Trophoblast cell (in vitro differentiated cells and primary cell): ENCODE measurements around the gene KCND3.
A peak's percentile ranks its signal among the peaks of the same experiment; 100 is the strongest.

Experiments used
- DNase-seq, 2 donors: peaks; one replicate each; pipeline ENCODE4 v3.0.0-alpha.2; 2016
- H2AFZ ChIP-seq: 2 replicates; pipeline ENCODE4 v1.6.1; 2013; ENCODE audit warnings: low read length, moderate library complexity, mild to moderate bottlenecking; ENCODE audit not compliant: insufficient read depth, poor library complexity
- H2AK5ac ChIP-seq: 2 replicates; pipeline ENCODE4 v1.6.1; 2013; ENCODE audit warnings: mild to moderate bottlenecking, low read length
- H2BK120ac ChIP-seq: 2 replicates; pipeline ENCODE4 v1.6.1; 2013; ENCODE audit warnings: low read length, mild to moderate bottlenecking, moderate library complexity; ENCODE audit not compliant: insufficient read depth, poor library complexity
- H2BK12ac ChIP-seq: 2 replicates; pipeline ENCODE4 v1.6.1; 2013; ENCODE audit warnings: mild to moderate bottlenecking, low read length, moderate library complexity
- H2BK5ac ChIP-seq: 2 replicates; pipeline ENCODE4 v1.6.1; 2013; ENCODE audit warnings: low read length, low read depth, moderate library complexity, mild to moderate bottlenecking; ENCODE audit not compliant: poor library complexity
- H3K14ac ChIP-seq: 2 replicates; pipeline ENCODE4 v1.6.1; 2013; ENCODE audit warnings: mild to moderate bottlenecking, low read length
- H3K18ac ChIP-seq: 2 replicates; pipeline ENCODE4 v1.6.1; 2013; ENCODE audit warnings: mild to moderate bottlenecking, low read length
- H3K23ac ChIP-seq: 2 replicates; pipeline ENCODE4 v1.6.1; 2013; ENCODE audit warnings: low read length
- H3K27ac ChIP-seq: 2 replicates; pipeline ENCODE4 v1.5.1; 2013; ENCODE audit warnings: low read depth, mild to moderate bottlenecking, inconsistent platforms, low read length, moderate library complexity
- H3K27me3 ChIP-seq: 2 replicates; pipeline ENCODE4 v1.6.1; 2013; ENCODE audit warnings: inconsistent platforms, mild to moderate bottlenecking, low read length, moderate library complexity; ENCODE audit not compliant: insufficient read depth
- H3K36me3 ChIP-seq, 2 experiments: 1 replicate in 1 of 2; 2 replicates in 1 of 2; pipeline ENCODE4 v1.6.1; 2013; ENCODE audit warnings: low read length in 2 of 2, mild to moderate bottlenecking in 2 of 2, moderate library complexity in 1 of 2; ENCODE audit not compliant: insufficient read depth in 2 of 2, control insufficient read depth in 1 of 2
- H3K4ac ChIP-seq: 2 replicates; pipeline ENCODE4 v1.6.1; 2013; ENCODE audit warnings: low read depth, mild to moderate bottlenecking, low read length, moderate library complexity
- H3K4me1 ChIP-seq, 2 experiments: 1 replicate in 1 of 2; 2 replicates in 1 of 2; pipeline ENCODE4 v1.6.1; 2013; ENCODE audit warnings: low read length in 2 of 2, mild to moderate bottlenecking in 2 of 2, moderate library complexity in 1 of 2; ENCODE audit not compliant: insufficient read depth in 2 of 2, control insufficient read depth in 1 of 2
- H3K4me2 ChIP-seq: 2 replicates; pipeline ENCODE4 v1.6.1; 2013; ENCODE audit warnings: inconsistent platforms, mild to moderate bottlenecking, low read length, moderate library complexity
- H3K4me3 ChIP-seq: 2 replicates; pipeline ENCODE4 v1.5.1; 2013; ENCODE audit warnings: mild to moderate bottlenecking, low read depth, low read length, inconsistent platforms
- H3K79me1 ChIP-seq: one replicate; pipeline ENCODE4 v1.6.1; 2013; ENCODE audit warnings: low read length
- H3K79me2 ChIP-seq: 2 replicates; pipeline ENCODE4 v1.6.1; 2013; ENCODE audit warnings: low read length, mild to moderate bottlenecking; ENCODE audit not compliant: control insufficient read depth, insufficient read depth, poor library complexity
- H3K9ac ChIP-seq: 2 replicates; pipeline ENCODE4 v1.6.1; 2013; ENCODE audit warnings: mild to moderate bottlenecking, low read length
- H3K9me3 ChIP-seq: 2 replicates; pipeline ENCODE4 v1.6.1; 2013; ENCODE audit warnings: low read depth, mild to moderate bottlenecking, control low read depth, inconsistent platforms, low read length; ENCODE audit not compliant: insufficient read depth
- H4K12ac ChIP-seq: 2 replicates; pipeline ENCODE4 v1.6.1; 2013; ENCODE audit warnings: low read depth, mild to moderate bottlenecking, low read length, moderate library complexity
- H4K8ac ChIP-seq: 2 replicates; pipeline ENCODE4 v1.6.1; 2013; ENCODE audit warnings: low read depth, mild to moderate bottlenecking, low read length, moderate library complexity
- H4K91ac ChIP-seq: one replicate; pipeline ENCODE4 v1.6.1; 2013; ENCODE audit warnings: low read depth, mild to moderate bottlenecking, low read length, moderate library complexity
- WGBS: extraction: QIAGEN DNeasy Blood & Tissue Kit; methylation state at CpG from one replicate; pipeline ENCODE4 v1.1.7; 2013; ENCODE audit warnings: missing lambda C conversion rate; ENCODE audit not compliant: insufficient read length, insufficient coverage; ENCODE audit errors: extremely low coverage; 5-methylcytosine and 5-hydroxymethylcytosine counted together

KCND3 gene

GRCh38 chr1:112000048-112000447 lies 10.6 kb upstream of the KCND3 start:
- no peak overlapping the region for H3K9ac ChIP-seq
- no peak overlapping the region for H3K14ac ChIP-seq
- no peak overlapping the region for H3K18ac ChIP-seq
- no peak overlapping the region for H2BK12ac ChIP-seq
- H3K23ac ChIP-seq: no peak overlapping the region
- H3K79me1 ChIP-seq: no peaks in the 10 kb centered on the region
- H3K27ac ChIP-seq: no peak overlapping the region
- no peak overlapping the region for H3K4me2 ChIP-seq
- H3K27me3 ChIP-seq: no peaks in the 10 kb centered on the region
- H3K4me3 ChIP-seq: no peak overlapping the region
- H2AFZ ChIP-seq: no peak overlapping the region
- no peak overlapping the region for H2BK5ac ChIP-seq
- no peak overlapping the region for H4K91ac ChIP-seq
- H2AK5ac ChIP-seq: no peak overlapping the region
- H2BK120ac ChIP-seq: no peak overlapping the region
- DNase-seq: no peak
- WGBS: no CpG with 5 or more reads among the region's 1 CpG
- no peaks in the 10 kb centered on the region for H3K36me3 ChIP-seq
- no peaks in the 10 kb centered on the region for H3K79me2 ChIP-seq
- H3K4ac ChIP-seq: no peak overlapping the region
- no peak overlapping the region for H4K8ac ChIP-seq
- H3K9me3 ChIP-seq: peaks cover 3% of the 10 kb centered on the region
- H3K4me1 ChIP-seq: no peaks in the 10 kb centered on the region
- no peak overlapping the region for H4K12ac ChIP-seq

GRCh38 chr1:111998332-111998731 lies 8.9 kb upstream of the KCND3 start:
- Histone ChIP-seq H3K18ac (no peak overlapping the region), H2BK120ac (no peak overlapping the region), H2BK5ac (no peak overlapping the region), H3K36me3 (no peaks in the 10 kb centered on the region), H3K4me2 (no peak overlapping the region), H3K4ac (no peak overlapping the region), H3K9me3 (peaks cover 5% of the 10 kb centered on the region), H2BK12ac (no peak overlapping the region), H3K4me3 (no peak overlapping the region), H3K23ac (no peak overlapping the region), H3K14ac (no peak overlapping the region), H3K27ac (no peak overlapping the region), H2AK5ac (no peak overlapping the region), H3K79me2 (no peaks in the 10 kb centered on the region), H3K9ac (no peak overlapping the region), H2AFZ (no peak overlapping the region), H4K91ac (no peak overlapping the region), H4K8ac (no peak overlapping the region), H3K79me1 (no peaks in the 10 kb centered on the region), H3K4me1 (no peaks in the 10 kb centered on the region), H4K12ac (no peak overlapping the region), H3K27me3 (no peaks in the 10 kb centered on the region)
- DNase-seq: no peak

GRCh38 chr1:111992476-111992875 lies 3.0 kb upstream of the KCND3 start:
- H4K91ac ChIP-seq: no peak overlapping the region
- H3K4me2 ChIP-seq: no peak overlapping the region
- WGBS: no CpG with 5 or more reads among the region's 10 CpGs
- peaks cover 5 to 12% of the 10 kb centered on the region in 2 experiments for H3K4me1 ChIP-seq
- H3K4me3 ChIP-seq: no peak overlapping the region
- H3K27me3 ChIP-seq: peaks cover 46% of the 10 kb centered on the region
- DNase-seq: no peak
- H2BK5ac ChIP-seq: no peak overlapping the region
- no peak overlapping the region for H2AK5ac ChIP-seq
- no peaks in the 10 kb centered on the region for H3K79me1 ChIP-seq
- H4K12ac ChIP-seq: no peak overlapping the region
- no peak overlapping the region for H2BK120ac ChIP-seq
- no peak overlapping the region for H3K4ac ChIP-seq
- H3K27ac ChIP-seq: no peak overlapping the region
- no peaks in the 10 kb centered on the region for H3K79me2 ChIP-seq
- no peak overlapping the region for H4K8ac ChIP-seq
- H3K23ac ChIP-seq: no peak overlapping the region
- no peak overlapping the region for H3K18ac ChIP-seq
- H3K9me3 ChIP-seq: peaks cover 4% of the 10 kb centered on the region
- no peak overlapping the region for H3K14ac ChIP-seq
- H3K36me3 ChIP-seq: no peaks in the 10 kb centered on the region
- no peak overlapping the region for H2BK12ac ChIP-seq
- no peak overlapping the region for H2AFZ ChIP-seq
- no peak overlapping the region for H3K9ac ChIP-seq

- Histone ChIP-seq H2BK5ac (no peak overlapping the region), H3K36me3 (no peaks in the 10 kb centered on the region), H3K27me3 (peaks cover 49% of the 10 kb centered on the region), H3K23ac (no peak overlapping the region), H3K4me2 (peak overlapping the region; percentile 85), H3K79me1 (no peaks in the 10 kb centered on the region), H3K9me3 (peaks cover 4% of the 10 kb centered on the region), H2BK120ac (no peak overlapping the region), H4K8ac (no peak overlapping the region), H2BK12ac (no peak overlapping the region), H3K18ac (no peak overlapping the region), H3K27ac (no peak overlapping the region), H3K9ac (no peak overlapping the region), H3K14ac (no peak overlapping the region), H3K4me1 (peaks cover 5 to 12% of the 10 kb centered on the region in 2 experiments), H2AFZ (no peak overlapping the region), H4K91ac (no peak overlapping the region), H3K4me3 (no peak overlapping the region), H4K12ac (no peak overlapping the region), H2AK5ac (no peak overlapping the region), H3K4ac (no peak overlapping the region), H3K79me2 (no peaks in the 10 kb centered on the region)
- no CpG with 5 or more reads among the region's 37 CpGs for WGBS
- DNase-seq: peak in 1 of 2 donors; percentile 6
Measured at GRCh38 chr1:111990878-111991718, 1.6 kb upstream of the KCND3 start.
